Gastroesophageal sphincter (tissue), 3 donors: ENCODE data around the gene PRRX2.

Experiments
- CTCF ChIP-seq, 4 experiments: fragments of 200-600 bp in 2 of 4; fragments of 450-650 bp in 2 of 4; sonication (generic) in 1 of 4; IDR thresholded peaks; one replicate each; pipeline ENCODE4 v1.5.1; 2017 to 2019; ENCODE audit warnings: antibody characterized with exemption in 4 of 4, mild to moderate bottlenecking in 2 of 4, moderate library complexity in 2 of 4
- POLR2A ChIP-seq, 2 donors: fragments of 450-650 bp; IDR thresholded peaks; one replicate each; pipeline ENCODE4 v1.6.1; 2017; ENCODE audit warnings: antibody characterized with exemption in 2 of 2, mild to moderate bottlenecking in 2 of 2, moderate library complexity in 1 of 2

GRCh38 chr9:129765764-129766317 lies 100.4 kb downstream of the PRRX2 start:
- TF ChIP-seq POLR2A (IDR thresholded peaks at IDR 0.05), result no peak
- no peak for TF ChIP-seq CTCF (IDR thresholded peaks at IDR 0.05)
